IPS-20b (cell line): ENCODE data around the gene FBXO17.
"Not testable (repeated sequence)": the region's sequence is repeated elsewhere in the genome, so short reads cannot be mapped to it uniquely, and the experiment has no call there.

Source experiments
- H3K27ac ChIP-seq: one replicate; pipeline ENCODE4 v1.5.1; 2013; ENCODE audit warnings: low read length
- H3K27me3 ChIP-seq: 2 replicates; pipeline ENCODE4 v1.6.1; 2013; ENCODE audit warnings: mild to moderate bottlenecking, low read length, inconsistent platforms; ENCODE audit not compliant: insufficient read depth
- H3K36me3 ChIP-seq: 2 replicates; pipeline ENCODE4 v1.6.1; 2013; ENCODE audit warnings: low read depth, mild to moderate bottlenecking, inconsistent platforms, low read length, moderate library complexity; ENCODE audit not compliant: insufficient read depth
- H3K4me1 ChIP-seq: 2 replicates; pipeline ENCODE4 v1.6.1; 2013; ENCODE audit warnings: mild to moderate bottlenecking, control low read depth, inconsistent platforms, low read length, moderate library complexity; ENCODE audit not compliant: insufficient read depth
- H3K4me3 ChIP-seq: 2 replicates; pipeline ENCODE4 v1.5.1; 2013; ENCODE audit warnings: mild to moderate bottlenecking, low read length, inconsistent platforms
- H3K9ac ChIP-seq: 2 replicates; pipeline ENCODE4 v1.6.1; 2013; ENCODE audit warnings: low read depth, mild to moderate bottlenecking, inconsistent platforms, low read length, moderate library complexity
- H3K9me3 ChIP-seq: 2 replicates; pipeline ENCODE4 v1.6.1; 2013; ENCODE audit warnings: mild to moderate bottlenecking, low read depth, low read length, inconsistent platforms; ENCODE audit not compliant: insufficient read depth

FBXO17 gene

DNA sequence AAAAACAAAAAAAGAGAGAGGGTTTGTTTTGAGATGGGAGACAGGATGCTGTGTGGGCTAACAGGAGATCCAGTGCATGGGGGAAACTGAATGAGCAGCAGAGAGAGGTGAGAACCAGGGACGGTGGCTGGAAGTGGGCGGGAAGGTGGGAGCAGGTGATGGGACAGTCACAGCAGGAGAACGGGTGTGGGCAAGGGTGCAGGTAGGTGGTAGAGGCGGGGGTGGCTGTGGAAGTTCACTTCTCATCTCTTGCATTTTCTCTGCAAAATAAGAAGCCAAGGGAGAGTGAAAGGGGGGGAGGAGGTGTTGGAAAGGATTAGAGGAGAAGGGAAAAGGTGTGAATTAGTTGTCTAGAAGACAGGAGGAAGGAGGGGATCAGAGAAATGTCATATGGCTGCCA is 21.9 kb downstream of the FBXO17 start:
- no peaks in the 10 kb centered on the region; the same call in 1 of the 2 replicates for H3K27me3 ChIP-seq
- no peaks in the 10 kb centered on the region for H3K4me1 ChIP-seq
- no peak overlapping the region for H3K4me3 ChIP-seq
- no peak overlapping the region for H3K27ac ChIP-seq
- no peaks in the 10 kb centered on the region for H3K36me3 ChIP-seq
- no peaks in the 10 kb centered on the region for H3K9me3 ChIP-seq
- H3K9ac ChIP-seq: no peak overlapping the region

- H3K4me1 ChIP-seq: no peaks in the 10 kb centered on the region
- H3K27me3 ChIP-seq: no peaks in the 10 kb centered on the region; the same call in 1 of the 2 replicates
- H3K27ac ChIP-seq: no peak overlapping the region
- no peak overlapping the region for H3K4me3 ChIP-seq
- no peak overlapping the region for H3K9ac ChIP-seq
- H3K9me3 ChIP-seq: no peaks in the 10 kb centered on the region
- no peaks in the 10 kb centered on the region for H3K36me3 ChIP-seq
These were observed 23.0 kb downstream of the FBXO17 start for GRCh38 chr19:38952395-38953165.

GRCh38 chr19:38951187-38951586 is 24.4 kb downstream of the FBXO17 start:
- no peak overlapping the region for H3K4me3 ChIP-seq
- no peaks in the 10 kb centered on the region for H3K9me3 ChIP-seq
- H3K36me3 ChIP-seq: no peaks in the 10 kb centered on the region
- H3K9ac ChIP-seq: no peak overlapping the region
- no peak overlapping the region for H3K27ac ChIP-seq
- H3K27me3 ChIP-seq: no peaks in the 10 kb centered on the region; the same call in 1 of the 2 replicates
- no peaks in the 10 kb centered on the region for H3K4me1 ChIP-seq

- Histone ChIP-seq H3K27ac (no peak overlapping the region), H3K27me3 (no peaks in the 10 kb centered on the region; the same call in 1 of the 2 replicates), H3K9me3 (no peaks in the 10 kb centered on the region), H3K36me3 (no peaks in the 10 kb centered on the region), H3K4me1 (no peaks in the 10 kb centered on the region), H3K4me3 (peak overlapping the region; percentile 71), H3K9ac (peak overlapping the region; percentile 59; the same call in 1 of the 2 replicates)
These were observed 25.8 kb downstream of the FBXO17 start for GRCh38 chr19:38949580-38950367.

DNA sequence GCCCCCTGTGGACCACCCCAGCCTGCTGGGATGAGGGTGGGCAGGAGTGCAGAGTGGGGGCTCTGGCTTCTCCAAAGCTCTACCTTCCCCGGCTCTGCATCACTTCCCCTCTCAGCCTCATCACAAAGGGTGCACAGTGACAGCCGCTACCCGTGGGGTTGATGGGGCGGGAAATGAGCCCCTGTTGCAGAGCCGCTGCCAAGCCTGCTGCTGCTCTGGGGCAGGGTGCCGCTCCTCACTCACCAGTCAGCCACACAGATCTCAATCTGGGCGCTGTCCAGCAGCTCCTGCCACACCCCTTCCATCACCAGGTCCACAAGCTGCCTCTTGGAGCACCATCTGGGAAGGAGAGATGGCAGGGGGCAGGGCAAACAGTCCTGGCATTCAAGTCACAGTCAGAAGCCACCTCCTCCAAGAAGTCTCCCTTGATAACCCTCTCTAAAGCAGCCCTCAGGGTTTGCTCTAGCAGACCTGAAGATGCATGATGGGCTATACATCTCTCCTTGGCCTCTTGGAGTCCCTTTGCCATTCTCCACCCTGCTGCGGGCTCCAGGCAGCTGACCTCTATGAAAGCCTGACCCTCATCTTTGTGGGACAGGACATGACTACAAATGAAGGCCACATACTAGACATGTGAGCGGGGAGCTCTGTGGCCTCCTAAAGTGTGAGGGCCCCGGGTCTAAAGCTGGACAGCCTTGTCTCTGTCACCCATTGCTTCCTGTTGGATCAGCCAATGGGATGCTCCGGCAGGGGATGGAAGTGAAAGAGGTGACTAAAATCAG is 29.1 kb downstream of the FBXO17 start:
- Histone ChIP-seq H3K27me3 (peaks cover 4% of the 10 kb centered on the region; the same call in 1 of the 2 replicates), H3K9me3 (no peaks in the 10 kb centered on the region), H3K4me3 (no peak overlapping the region), H3K27ac (no peak overlapping the region), H3K36me3 (no peaks in the 10 kb centered on the region; the same call in 1 of the 2 replicates), H3K4me1 (no peaks in the 10 kb centered on the region), H3K9ac (no peak overlapping the region)

GRCh38 chr19:38945562-38946228 is 29.8 kb downstream of the FBXO17 start:
- Histone ChIP-seq H3K4me1 (no peaks in the 10 kb centered on the region), H3K9ac (no peak overlapping the region), H3K4me3 (no peak overlapping the region), H3K27ac (no peak overlapping the region), H3K9me3 (no peaks in the 10 kb centered on the region), H3K27me3 (peaks cover 4% of the 10 kb centered on the region; the same call in 1 of the 2 replicates), H3K36me3 (no peaks in the 10 kb centered on the region; the same call in 1 of the 2 replicates)

GRCh38 chr19:38944981-38945506 is 30.5 kb downstream of the FBXO17 start:
- H3K36me3 ChIP-seq: no peaks in the 10 kb centered on the region; the same call in 1 of the 2 replicates

DNA sequence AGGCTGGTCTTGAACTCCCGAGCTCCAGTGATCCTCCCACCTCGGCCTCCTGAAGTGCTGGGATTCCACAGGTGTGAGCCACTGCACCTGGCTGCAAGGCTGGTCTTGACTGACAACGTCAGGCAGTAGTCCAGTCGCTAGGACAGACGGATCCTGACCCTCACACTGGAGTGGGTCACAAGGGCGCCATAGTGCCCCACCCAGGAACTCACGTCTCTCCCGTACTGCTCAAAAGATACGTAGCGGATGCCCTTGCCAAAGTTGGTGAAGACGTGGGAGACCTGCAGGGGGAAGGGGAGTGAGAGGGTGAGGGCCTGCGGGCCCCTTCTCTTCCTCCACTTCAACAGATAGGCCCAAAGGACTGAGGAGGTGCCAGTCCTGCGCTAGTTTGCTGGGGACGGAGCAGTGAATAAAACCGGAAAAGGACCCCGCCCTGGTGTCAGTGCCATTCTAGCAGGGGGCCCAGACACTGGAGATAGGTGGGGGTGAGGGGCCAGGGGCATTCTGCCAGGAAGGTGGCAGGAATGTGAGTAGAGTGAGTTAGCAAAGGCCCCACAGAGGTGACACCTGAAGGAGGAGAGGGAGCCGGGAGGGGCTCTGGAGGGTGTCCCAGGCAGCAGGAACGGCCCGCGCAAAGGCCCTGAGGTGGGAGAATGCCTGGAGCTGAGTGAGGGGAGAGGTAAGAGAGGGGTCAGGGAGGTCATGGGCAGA is 32.9 kb downstream of the FBXO17 start:
- Histone ChIP-seq H3K9ac (no peak overlapping the region), H3K27ac (no peak overlapping the region), H3K36me3 (no peaks in the 10 kb centered on the region; the same call in 1 of the 2 replicates), H3K9me3 (no peaks in the 10 kb centered on the region), H3K4me1 (no peaks in the 10 kb centered on the region), H3K4me3 (no peak overlapping the region), H3K27me3 (0 out of 2 replicates have a peak, but pooled peaks cover 4% of the 10 kb centered on the region)

More at GRCh38 chr19:38944981-38945506, 30.5 kb downstream of the FBXO17 start:
- Histone ChIP-seq H3K9me3 (no peaks in the 10 kb centered on the region), H3K4me3 (no peak overlapping the region), H3K4me1 (no peaks in the 10 kb centered on the region), H3K9ac (no peak overlapping the region), H3K27me3 (0 out of 2 replicates have a peak, but pooled peaks cover 4% of the 10 kb centered on the region), H3K27ac (no peak overlapping the region)

DNA sequence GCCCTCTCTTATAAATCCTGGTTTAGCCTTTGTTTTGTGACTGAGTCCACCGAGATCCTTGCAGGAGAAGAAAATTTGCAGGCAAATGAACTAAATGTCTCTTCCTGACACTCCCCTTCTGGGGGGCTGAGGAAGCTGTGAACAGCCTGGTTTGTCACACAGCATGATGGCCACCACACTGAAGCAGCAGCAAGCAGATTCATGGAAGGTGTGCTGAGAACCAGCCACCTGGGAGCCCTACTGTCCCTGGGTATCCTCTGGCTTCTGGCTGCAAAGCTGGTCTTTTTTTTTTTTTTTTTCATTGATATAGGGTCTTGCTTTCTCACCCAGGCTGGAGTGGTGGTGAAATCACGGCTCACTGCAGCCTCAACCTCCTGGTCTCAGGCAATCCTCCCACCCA is 33.6 kb downstream of the FBXO17 start:
- Histone ChIP-seq H3K27ac (no peak overlapping the region), H3K9me3 (no peaks in the 10 kb centered on the region), H3K4me1 (no peaks in the 10 kb centered on the region), H3K4me3 (no peak overlapping the region), H3K9ac (no peak overlapping the region), H3K36me3 (no peaks in the 10 kb centered on the region; the same call in 1 of the 2 replicates), H3K27me3 (0 out of 2 replicates have a peak, but pooled peaks cover 4% of the 10 kb centered on the region)

- not testable (repeated sequence) for H3K9ac ChIP-seq, H3K27ac ChIP-seq, H3K4me1 ChIP-seq
These were observed 34.1 kb downstream of the FBXO17 start for GRCh38 chr19:38941466-38941865.

More at GRCh38 chr19:38941466-38941865, 34.1 kb downstream of the FBXO17 start:
- H3K27me3 ChIP-seq, H3K36me3 ChIP-seq, H3K4me3 ChIP-seq, H3K9me3 ChIP-seq: not testable (repeated sequence)
